Measurements from ENCODE around the gene CCL13.

CCL13 gene

DNA sequence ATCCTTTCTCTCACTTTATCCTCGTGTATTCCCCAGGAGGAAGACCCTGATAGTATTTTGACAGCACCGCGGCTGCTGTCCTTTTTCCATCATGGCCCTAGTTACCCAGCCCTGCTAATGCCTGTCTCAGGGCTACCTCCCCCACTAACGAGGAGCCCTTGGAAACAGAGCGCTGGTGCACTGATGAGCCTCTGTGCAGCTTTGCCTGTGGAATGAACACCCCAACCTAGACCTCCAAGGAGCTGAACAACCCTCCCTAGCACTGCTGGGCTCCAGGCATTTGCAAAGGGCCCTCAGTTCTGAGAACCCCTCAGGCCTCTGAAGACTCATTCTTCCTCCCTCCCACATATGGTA lies 30.0 kb downstream of the CCL13 start:
- H3K27ac Mint-ChIP-seq, result peak overlapping the region; percentile 61
- H3K4me1 Mint-ChIP-seq, result peaks cover 54% of the 10 kb centered on the region
- peaks cover 15% of the 10 kb centered on the region for H3K27me3 Mint-ChIP-seq
- no peak overlapping the region for H3K4me3 Mint-ChIP-seq
- no peaks in the 10 kb centered on the region for H3K36me3 Mint-ChIP-seq (ENCODE audit: low read depth)
- H3K9me3 Mint-ChIP-seq, result no peaks in the 10 kb centered on the region
- DNase-seq (no peak), ATAC-seq (no peak)

DNA sequence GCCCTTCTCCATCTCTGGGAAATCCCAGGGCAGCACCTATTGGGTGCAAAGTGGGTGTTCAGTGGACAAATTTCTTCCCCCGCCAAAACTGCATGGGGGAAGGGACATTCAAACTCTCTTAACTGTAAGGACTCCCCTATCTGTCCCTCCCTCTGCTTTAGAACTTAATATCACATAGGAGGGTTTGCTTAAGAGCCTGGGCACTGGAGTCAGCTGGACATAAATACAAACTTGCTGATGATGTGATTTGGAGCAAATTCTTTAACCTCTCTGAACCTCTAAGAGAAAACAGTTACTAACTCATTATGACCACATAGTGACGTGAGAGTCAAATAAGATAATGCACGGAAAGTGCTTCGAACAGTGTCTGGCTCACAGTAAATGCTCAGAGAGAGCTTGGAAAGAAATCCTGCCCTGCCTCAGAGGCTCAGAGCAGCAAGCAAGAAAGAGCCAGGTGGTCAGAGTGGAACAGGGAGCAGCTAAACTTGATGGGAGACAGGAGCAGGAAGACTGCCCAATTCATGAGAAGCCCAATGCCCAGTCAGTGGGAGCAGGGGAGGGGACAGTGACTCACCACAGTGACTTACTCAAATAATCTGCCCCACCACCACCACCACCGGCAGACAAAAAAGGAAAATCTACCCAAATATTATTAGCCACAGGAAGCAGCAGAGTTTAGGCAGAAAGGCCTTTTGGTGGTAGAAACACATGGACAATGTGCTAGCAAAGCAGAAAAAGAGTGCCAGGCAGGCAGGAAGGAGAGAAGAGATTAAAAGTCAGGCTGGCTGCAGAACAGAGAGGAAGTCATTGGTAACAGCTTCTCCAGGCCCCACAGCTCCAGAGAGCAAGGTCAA lies 30.6 kb downstream of the CCL13 start:
- H3K4me3 Mint-ChIP-seq, result peak overlapping the region; percentile 30
- DNase-seq, result no peak
- H3K27me3 Mint-ChIP-seq, result peaks cover 14% of the 10 kb centered on the region
- H3K4me1 Mint-ChIP-seq, result peaks cover 51% of the 10 kb centered on the region
- H3K36me3 Mint-ChIP-seq (ENCODE audit: low read depth), result no peaks in the 10 kb centered on the region
- ATAC-seq, result no peak
- H3K27ac Mint-ChIP-seq, result peak overlapping the region; percentile 61
- H3K9me3 Mint-ChIP-seq, result no peaks in the 10 kb centered on the region

DNA sequence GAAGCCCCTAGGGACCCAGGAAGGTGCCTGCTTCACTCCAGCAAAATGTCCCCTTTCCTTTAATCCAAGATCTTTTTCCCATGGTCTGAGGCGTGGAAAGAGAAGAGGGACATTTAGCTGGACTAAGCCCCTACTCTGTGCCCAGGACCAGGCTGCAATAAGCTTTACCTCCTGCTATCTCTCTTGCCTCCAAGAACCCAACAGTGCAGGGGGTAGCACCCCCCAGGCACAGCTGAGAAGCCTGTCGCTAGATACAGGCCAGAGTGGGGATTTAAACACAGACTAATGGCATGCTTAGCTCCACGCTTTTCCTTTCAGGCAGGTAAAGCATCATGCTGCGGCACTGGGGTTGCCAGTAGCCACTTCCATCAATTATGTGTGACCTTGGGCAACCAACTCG lies 31.3 kb downstream of the CCL13 start:
- no peak overlapping the region for H3K4me3 Mint-ChIP-seq
- DNase-seq (no peak), ATAC-seq (no peak)
- no peaks in the 10 kb centered on the region for H3K9me3 Mint-ChIP-seq
- no peaks in the 10 kb centered on the region for H3K36me3 Mint-ChIP-seq (ENCODE audit: low read depth)
- no peak overlapping the region for H3K27ac Mint-ChIP-seq
- peaks cover 14% of the 10 kb centered on the region for H3K27me3 Mint-ChIP-seq
- peaks cover 47% of the 10 kb centered on the region for H3K4me1 Mint-ChIP-seq

DNA sequence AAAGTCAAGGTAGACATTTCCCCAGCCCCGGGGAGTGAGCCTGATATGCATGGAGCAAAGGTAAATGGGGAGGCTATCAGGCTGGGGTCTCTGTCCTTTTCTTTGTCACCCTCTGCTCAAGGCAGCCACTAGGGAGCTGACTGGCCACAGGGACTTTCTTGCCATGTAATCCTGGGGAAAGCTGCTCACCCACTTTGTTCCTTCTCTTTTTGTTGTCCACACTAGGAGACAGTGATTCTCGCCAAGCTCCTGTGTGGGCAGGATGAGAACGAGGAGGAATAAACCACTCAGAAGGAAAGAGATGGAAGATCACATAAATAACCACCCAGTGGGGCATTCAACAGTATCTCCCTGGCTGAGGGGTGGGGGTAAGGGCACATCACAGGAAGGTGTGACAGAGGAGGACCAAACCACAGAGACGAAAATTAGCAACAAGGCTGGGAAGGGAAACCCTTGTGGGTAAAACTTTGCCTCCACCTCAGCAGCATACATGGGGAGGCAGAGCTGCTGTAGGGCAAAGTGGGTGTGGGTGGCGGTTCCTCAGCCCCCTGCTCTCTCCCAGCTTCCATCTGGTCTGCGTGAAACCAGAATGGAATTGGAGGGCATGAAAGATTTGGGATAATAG lies 33.0 kb downstream of the CCL13 start:
- Mint-ChIP-seq H3K36me3 (ENCODE audit: low read depth) (no peaks in the 10 kb centered on the region), H3K9me3 (no peaks in the 10 kb centered on the region), H3K27me3 (peaks cover 15% of the 10 kb centered on the region), H3K4me1 (peaks cover 34% of the 10 kb centered on the region), H3K27ac (no peak overlapping the region), H3K4me3 (no peak overlapping the region)
- DNase-seq, result no peak
- peak; percentile 67 for ATAC-seq

DNA sequence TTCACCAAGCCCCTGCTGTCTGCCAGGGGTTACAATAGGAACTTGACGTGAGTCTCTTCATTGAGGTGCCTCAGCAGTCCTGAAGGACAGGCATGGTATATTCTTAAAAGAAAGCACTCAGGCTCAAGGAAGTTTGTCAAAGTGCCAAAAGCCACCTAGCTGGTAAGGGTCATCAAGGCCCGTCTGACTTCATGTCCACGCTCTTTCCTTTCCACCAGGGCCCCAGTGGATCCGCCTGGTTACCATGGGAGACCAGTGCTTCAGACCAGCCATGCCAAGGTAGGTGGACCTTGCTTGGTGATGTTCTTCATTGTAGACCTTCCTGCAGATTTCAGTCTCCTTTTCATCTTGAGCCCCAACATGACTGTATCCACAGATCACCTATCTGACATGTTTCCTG lies 34.4 kb downstream of the CCL13 start:
- no peak for ATAC-seq
- H3K27me3 Mint-ChIP-seq, result peaks cover 10% of the 10 kb centered on the region

DNA sequence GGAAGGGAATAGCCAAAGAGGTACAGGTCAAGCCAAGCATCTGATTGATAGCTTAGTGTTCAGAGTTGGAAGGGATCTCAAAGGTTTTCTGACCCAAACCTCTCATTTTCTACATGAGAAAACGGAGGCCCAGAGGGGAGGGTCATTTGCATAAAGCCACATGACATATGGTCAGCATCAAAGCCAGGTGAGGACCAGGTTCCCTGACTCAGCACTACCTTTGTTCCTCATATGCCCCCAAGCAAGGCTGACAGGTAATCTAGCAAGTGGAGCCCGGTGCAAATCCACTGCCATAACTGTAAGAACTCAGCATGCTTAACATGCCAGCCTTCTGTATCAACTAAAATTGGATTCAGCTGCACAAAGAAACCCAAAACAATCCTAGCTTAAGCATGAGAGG lies 35.0 kb downstream of the CCL13 start:
- H3K4me1 Mint-ChIP-seq, result peaks cover 30% of the 10 kb centered on the region
- no peaks in the 10 kb centered on the region for H3K9me3 Mint-ChIP-seq
- no peaks in the 10 kb centered on the region for H3K36me3 Mint-ChIP-seq (ENCODE audit: low read depth)
- H3K27me3 Mint-ChIP-seq, result peaks cover 10% of the 10 kb centered on the region
- H3K27ac Mint-ChIP-seq, result no peak overlapping the region
- H3K4me3 Mint-ChIP-seq, result no peak overlapping the region
- DNase-seq, result no peak
- ATAC-seq, result no peak

More for the DNA sequence above, 34.4 kb downstream of the CCL13 start:
- DNase-seq, result no peak
- Mint-ChIP-seq H3K4me1 (peaks cover 31% of the 10 kb centered on the region), H3K4me3 (no peak overlapping the region), H3K9me3 (no peaks in the 10 kb centered on the region), H3K36me3 (ENCODE audit: low read depth) (no peaks in the 10 kb centered on the region), H3K27ac (no peak overlapping the region)

DNA sequence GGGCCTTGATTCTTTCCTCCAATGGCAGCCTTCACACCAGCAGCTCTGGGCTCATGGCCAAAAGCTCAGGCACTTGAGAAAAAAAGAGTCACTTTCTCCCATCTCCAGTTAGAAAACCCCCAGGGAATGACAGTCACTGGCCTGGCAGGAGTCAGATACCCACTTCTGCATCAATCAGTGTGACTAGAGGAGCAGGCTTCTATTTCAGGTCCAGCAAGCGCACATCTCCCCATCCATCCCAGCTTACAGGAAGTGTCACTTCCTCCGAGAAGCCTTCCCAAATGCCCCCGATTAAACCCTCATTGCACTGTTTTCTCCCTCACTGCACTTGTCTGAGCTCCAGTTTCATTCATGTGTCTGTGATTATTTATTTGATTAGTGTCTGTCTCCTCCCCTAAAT lies 37.1 kb downstream of the CCL13 start:
- Mint-ChIP-seq H3K27ac (no peak overlapping the region), H3K36me3 (ENCODE audit: low read depth) (no peaks in the 10 kb centered on the region), H3K4me1 (peaks cover 22% of the 10 kb centered on the region), H3K4me3 (no peak overlapping the region), H3K27me3 (peaks cover 21% of the 10 kb centered on the region), H3K9me3 (no peaks in the 10 kb centered on the region)
- ATAC-seq (no peak), DNase-seq (no peak)

DNA sequence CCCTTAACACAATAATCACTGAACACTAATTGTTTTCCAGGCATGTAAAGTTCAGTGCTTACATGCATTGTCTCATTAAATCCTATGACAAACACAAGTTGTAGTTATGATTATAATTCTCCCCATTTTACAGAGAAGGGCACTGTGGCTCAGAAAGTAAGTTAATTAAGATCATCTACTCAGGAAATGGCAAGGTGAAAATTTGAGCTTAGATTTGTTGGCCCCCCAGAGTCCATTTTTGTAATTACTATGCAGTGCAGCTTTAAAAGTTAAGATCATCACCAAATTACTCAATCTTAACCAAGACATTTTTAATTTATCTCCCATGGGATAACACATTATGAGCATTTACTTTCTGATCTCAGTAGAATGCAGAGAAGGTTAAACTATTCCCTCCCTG lies 41.0 kb downstream of the CCL13 start:
- Mint-ChIP-seq H3K9me3 (no peaks in the 10 kb centered on the region), H3K36me3 (ENCODE audit: low read depth) (no peaks in the 10 kb centered on the region), H3K4me1 (peaks cover 16% of the 10 kb centered on the region), H3K27me3 (peaks cover 20% of the 10 kb centered on the region), H3K4me3 (no peak overlapping the region), H3K27ac (no peak overlapping the region)
- ATAC-seq (no peak), DNase-seq (no peak)

DNA sequence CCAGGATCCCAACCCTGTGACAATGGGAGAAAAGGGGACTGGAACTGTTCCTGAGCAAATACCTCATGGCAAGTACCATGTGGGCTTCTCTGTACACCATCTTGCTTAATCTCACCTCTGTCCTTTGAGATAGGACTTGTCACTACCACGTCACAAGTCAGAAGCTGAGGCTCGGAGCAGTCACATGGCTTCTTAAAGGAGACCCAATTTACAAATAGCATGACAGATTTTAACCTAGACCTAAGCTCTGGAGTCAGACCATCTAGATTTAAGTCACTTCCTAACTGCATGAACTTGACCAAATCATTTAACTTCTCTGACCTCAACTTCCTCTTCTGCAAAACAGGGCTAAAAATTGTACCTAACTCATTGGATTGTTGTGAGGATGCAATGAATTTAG lies 42.7 kb downstream of the CCL13 start:
- Mint-ChIP-seq H3K27me3 (peaks cover 17% of the 10 kb centered on the region), H3K27ac (no peak overlapping the region), H3K4me3 (no peak overlapping the region), H3K36me3 (ENCODE audit: low read depth) (no peaks in the 10 kb centered on the region), H3K9me3 (no peaks in the 10 kb centered on the region), H3K4me1 (peaks cover 16% of the 10 kb centered on the region)
- no peak for ATAC-seq
- no peak for DNase-seq

DNA sequence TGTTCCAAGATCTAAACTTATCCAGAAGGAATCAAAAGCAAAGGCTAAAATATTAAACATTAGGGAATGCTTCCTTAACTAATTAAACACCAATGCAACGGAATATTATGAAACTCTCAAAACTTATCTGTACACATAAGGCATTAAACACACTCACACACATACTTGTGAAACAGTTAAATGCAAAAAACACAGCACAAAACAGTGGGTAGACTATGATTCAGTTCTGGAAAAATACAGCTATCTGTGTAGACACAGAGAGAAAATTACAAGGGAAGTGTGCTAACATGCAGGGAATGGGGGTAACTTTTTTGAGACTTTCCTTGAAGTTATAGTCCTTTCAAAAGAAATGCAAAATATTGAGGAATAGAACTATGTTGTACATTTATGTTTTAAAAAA lies 43.4 kb downstream of the CCL13 start:
- H3K27me3 Mint-ChIP-seq, result peaks cover 17% of the 10 kb centered on the region
- ATAC-seq (no peak), DNase-seq (no peak)
- H3K36me3 Mint-ChIP-seq (ENCODE audit: low read depth), result no peaks in the 10 kb centered on the region
- peaks cover 16% of the 10 kb centered on the region for H3K4me1 Mint-ChIP-seq
- H3K27ac Mint-ChIP-seq, result no peak overlapping the region
- H3K9me3 Mint-ChIP-seq, result no peaks in the 10 kb centered on the region
- H3K4me3 Mint-ChIP-seq, result no peak overlapping the region

DNA sequence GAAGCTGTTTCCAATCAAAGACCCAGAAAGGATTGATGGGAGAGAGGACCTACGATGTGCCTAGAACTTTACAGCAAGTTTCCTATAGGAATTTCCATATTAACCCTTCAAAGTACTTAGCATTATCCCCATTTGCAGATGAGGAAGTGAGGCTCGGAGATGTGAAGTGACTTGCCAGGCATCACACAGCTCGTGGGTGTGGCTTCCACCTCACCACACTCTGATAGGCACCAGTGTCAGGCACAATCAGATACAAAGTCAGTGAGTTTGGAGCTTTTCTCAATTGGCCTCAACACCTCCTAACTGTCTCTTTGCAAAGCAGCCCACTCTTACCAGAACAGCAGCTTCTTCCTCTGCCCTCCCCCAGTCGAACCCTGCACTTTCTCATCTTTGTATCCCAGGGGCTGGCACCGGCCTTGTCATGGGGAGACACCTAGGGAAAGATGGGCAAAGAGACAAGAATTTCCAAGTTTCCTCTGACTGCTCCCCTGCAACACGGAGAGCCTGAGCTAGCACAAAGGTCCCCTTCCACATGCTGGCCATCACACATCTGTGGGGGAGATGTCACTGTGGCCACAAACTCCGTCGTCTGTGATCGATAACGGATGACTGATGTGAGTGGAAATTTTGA lies 44.1 kb downstream of the CCL13 start:
- Mint-ChIP-seq H3K27ac (no peak overlapping the region), H3K4me3 (no peak overlapping the region), H3K4me1 (peaks cover 16% of the 10 kb centered on the region), H3K9me3 (no peaks in the 10 kb centered on the region), H3K27me3 (peaks cover 14% of the 10 kb centered on the region), H3K36me3 (ENCODE audit: low read depth) (no peaks in the 10 kb centered on the region)
- DNase-seq, result no peak
- ATAC-seq, result no peak

DNA sequence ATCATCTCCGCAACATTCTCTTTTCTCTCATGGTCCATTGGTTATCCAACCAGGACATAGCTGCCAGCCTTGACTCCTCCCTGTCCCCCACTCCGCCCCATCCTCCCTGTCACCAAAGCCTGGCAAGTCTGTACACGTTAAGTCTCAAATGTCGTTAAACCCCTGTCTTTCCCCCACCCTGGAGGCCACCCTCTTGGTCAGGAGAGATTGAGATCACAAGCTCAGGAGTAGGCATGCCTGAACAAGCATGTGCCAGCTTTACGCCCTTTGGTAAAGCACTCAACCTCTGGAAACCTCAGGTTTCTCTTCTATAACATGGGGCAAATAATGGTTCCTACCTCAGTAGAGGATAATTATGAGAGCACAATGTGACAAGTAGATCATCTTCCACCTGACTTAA lies 44.9 kb downstream of the CCL13 start:
- Mint-ChIP-seq H3K36me3 (ENCODE audit: low read depth) (no peaks in the 10 kb centered on the region), H3K4me1 (peaks cover 16% of the 10 kb centered on the region)

DNA sequence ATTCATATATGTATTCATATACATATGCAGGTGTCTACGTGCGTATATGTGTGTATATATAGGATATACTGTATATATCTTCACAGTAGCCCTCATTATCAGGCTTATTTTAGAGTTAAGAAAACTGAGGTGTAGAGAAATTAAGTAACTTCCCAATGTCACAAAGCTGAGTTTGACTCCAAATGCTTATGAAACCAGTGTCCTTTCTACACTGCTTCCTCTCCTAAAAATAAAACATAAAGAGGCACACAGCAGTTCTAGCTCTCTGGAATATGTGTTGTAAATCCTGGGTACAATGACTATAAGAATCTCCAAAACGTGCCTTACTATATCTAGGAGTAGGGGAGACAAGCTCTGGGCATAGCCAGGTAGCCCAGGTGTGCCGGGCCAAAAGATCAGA lies 46.7 kb downstream of the CCL13 start:
- peaks cover 11% of the 10 kb centered on the region for H3K4me1 Mint-ChIP-seq
- ATAC-seq (no peak), DNase-seq (no peak)
- no peak overlapping the region for H3K4me3 Mint-ChIP-seq
- H3K36me3 Mint-ChIP-seq (ENCODE audit: low read depth), result no peaks in the 10 kb centered on the region
- peaks cover 10% of the 10 kb centered on the region for H3K27me3 Mint-ChIP-seq
- H3K9me3 Mint-ChIP-seq, result no peaks in the 10 kb centered on the region
- H3K27ac Mint-ChIP-seq, result no peak overlapping the region

More for the DNA sequence above, 44.9 kb downstream of the CCL13 start:
- Mint-ChIP-seq H3K27ac (no peak overlapping the region), H3K27me3 (peaks cover 13% of the 10 kb centered on the region), H3K4me3 (no peak overlapping the region), H3K9me3 (no peaks in the 10 kb centered on the region)
- DNase-seq (no peak), ATAC-seq (no peak)

DNA sequence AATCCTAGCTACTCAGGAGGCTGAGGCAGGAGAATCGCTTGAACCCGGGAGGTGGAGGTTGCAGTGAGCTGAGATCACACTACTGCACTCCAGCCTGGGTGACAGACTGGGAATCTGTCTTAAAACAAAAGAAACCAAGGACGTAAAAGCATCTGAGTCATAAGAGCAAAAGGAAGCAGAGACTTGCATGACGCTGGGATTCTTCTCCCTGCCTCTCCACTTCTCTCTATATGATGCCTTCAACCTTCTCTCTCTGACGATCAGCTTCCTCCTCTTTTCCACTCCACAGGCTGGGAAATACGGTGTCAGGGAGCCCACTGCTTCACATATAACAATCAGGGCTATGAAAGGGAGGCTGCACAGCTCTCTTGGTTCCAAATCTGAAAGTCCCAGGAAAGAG lies 49.9 kb downstream of the CCL13 start:
- Mint-ChIP-seq H3K27ac (no peak overlapping the region), H3K36me3 (ENCODE audit: low read depth) (no peaks in the 10 kb centered on the region), H3K4me3 (no peak overlapping the region), H3K9me3 (no peaks in the 10 kb centered on the region), H3K4me1 (no peaks in the 10 kb centered on the region), H3K27me3 (peaks cover 20% of the 10 kb centered on the region)
- DNase-seq, result no peak
- no peak for ATAC-seq
